ENCODE results near the gene PCDHGC4. TPM values are rescaled to one million over a fixed set of nuclear protein-coding genes. Genes with fewer than 3 reads are reported as not detected.
A peak's percentile ranks its signal among the peaks of the same experiment; 100 is the strongest.

The PCDHGC4 gene
- total RNA-seq, 1 donor from 2014 or later, result 5.0 TPM

DNA sequence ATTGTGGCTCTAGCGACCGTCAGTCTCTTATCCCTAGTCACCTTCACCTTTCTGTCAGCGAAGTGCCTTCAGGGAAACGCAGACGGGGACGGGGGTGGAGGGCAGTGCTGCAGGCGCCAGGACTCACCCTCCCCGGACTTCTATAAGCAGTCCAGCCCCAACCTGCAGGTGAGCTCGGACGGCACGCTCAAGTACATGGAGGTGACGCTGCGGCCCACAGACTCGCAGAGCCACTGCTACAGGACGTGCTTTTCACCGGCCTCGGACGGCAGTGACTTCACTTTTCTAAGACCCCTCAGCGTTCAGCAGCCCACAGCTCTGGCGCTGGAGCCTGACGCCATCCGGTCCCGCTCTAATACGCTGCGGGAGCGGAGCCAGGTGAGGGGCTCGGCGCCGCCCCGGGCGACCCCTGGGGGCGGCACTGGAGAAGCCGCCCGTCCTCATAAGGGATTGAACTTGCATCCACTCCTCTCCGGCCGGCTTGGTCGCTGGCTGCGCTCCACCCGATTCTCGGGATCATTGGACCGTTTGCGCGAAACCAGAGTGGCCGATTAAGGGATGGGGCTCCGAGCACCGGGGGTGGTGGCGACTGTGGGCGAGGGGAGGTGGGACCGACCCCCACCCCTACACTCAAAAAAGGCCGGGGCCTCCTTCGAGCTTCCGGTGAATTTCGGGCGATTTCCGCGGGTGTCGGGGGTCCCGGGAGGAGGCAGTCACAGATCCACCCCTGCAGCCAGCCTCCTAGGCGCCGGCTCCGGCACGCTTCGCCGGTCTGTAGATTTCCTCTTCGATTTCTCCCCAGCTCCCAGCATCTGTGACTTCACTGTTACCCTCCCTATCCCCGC, 6.7 kb downstream of the PCDHGC4 start:
- H3K79me2 ChIP-seq (ENCODE audit: low read depth), result peaks cover 11% of the 10 kb centered on the region
- TF ChIP-seq EZH2phosphoT487 (IDR thresholded peaks at IDR 0.05) (peak; percentile 43), EZH2 (IDR thresholded peaks at IDR 0.05) (no peak)
- TF ChIP-seq, protein P1, sequence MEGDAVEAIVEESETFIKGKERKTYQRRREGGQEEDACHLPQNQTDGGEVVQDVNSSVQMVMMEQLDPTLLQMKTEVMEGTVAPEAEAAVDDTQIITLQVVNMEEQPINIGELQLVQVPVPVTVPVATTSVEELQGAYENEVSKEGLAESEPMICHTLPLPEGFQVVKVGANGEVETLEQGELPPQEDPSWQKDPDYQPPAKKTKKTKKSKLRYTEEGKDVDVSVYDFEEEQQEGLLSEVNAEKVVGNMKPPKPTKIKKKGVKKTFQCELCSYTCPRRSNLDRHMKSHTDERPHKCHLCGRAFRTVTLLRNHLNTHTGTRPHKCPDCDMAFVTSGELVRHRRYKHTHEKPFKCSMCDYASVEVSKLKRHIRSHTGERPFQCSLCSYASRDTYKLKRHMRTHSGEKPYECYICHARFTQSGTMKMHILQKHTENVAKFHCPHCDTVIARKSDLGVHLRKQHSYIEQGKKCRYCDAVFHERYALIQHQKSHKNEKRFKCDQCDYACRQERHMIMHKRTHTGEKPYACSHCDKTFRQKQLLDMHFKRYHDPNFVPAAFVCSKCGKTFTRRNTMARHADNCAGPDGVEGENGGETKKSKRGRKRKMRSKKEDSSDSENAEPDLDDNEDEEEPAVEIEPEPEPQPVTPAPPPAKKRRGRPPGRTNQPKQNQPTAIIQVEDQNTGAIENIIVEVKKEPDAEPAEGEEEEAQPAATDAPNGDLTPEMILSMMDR (IDR thresholded peaks at IDR 0.05), result no peak
- peak; percentile 37 for DNase-seq (ENCODE audit: low spot score)
- no peak overlapping the region for H2AFZ ChIP-seq (replicated peaks)
- peaks cover 8% of the 10 kb centered on the region for H3K27me3 Mint-ChIP-seq (ENCODE audit: insufficient read depth, low read depth)
- H3K27ac ChIP-seq, result no peak overlapping the region
- no peaks in the 10 kb centered on the region for H3K9me3 ChIP-seq (ENCODE audit: low read depth)
- H3K27ac Mint-ChIP-seq, result no peak overlapping the region
- no peak overlapping the region for H3K4me3 Mint-ChIP-seq
- peaks cover 20% of the 10 kb centered on the region for H3F3A ChIP-seq (ENCODE audit: low read depth)
- H3K4me2 ChIP-seq, result peak overlapping the region; percentile 79
- H3K9ac ChIP-seq, result no peak overlapping the region
- peak overlapping the region; percentile 40 for H3K4me3 ChIP-seq
- H3K27me3 ChIP-seq, result peaks cover 70% of the 10 kb centered on the region
- H3K36me3 Mint-ChIP-seq, result peaks cover 60% of the 10 kb centered on the region
- no peaks in the 10 kb centered on the region for H3K36me3 ChIP-seq
- peaks cover 34% of the 10 kb centered on the region for H3K4me1 ChIP-seq
- H4K20me1 ChIP-seq (ENCODE audit: low read depth), result peaks cover 46% of the 10 kb centered on the region
- peaks cover 43% of the 10 kb centered on the region for H3K4me1 Mint-ChIP-seq
- H3K9me3 Mint-ChIP-seq, result peaks cover 50% of the 10 kb centered on the region

DNA sequence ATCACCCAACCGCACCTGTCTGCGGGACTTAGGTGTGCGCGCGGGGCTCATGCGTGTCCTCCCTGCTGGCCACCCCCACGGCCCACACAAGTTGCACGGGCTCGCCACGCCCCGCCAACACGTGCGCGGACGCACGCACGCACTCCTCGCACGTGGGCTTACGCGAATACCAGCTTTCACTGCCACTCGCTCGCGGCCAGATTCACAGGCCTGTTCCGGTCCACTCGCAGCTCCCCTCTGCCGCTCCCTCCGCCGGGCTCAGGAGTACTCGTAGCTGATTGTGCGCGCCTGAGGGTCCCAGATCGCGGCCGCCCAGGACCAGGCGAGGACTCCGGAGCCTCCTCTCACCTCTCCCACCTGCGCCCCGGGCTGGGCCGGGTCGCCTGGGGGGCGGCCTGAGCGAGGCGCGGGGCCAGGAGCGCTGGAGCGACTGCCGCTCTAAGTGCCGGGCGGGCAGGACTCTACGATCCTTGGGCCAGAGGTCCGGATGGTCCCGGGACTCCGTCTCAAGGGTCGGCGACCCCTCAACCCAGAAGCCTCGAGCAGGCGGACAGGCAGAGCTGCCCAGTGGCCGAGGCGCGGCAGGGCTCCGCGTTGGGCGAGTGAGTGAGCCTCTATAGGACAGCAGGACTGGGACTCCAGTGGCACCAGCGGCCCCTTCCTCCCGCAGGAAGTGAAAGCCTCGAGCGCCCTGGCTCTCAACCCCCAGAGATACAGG, 7.5 kb downstream of the PCDHGC4 start:
- Histone ChIP-seq H3K36me3 (no peaks in the 10 kb centered on the region), H3K79me2 (ENCODE audit: low read depth) (peaks cover 3% of the 10 kb centered on the region), H3K4me3 (peak overlapping the region; percentile 40), H4K20me1 (ENCODE audit: low read depth) (peaks cover 39% of the 10 kb centered on the region), H3K4me2 (peak overlapping the region; percentile 79), H3K27me3 (peaks cover 62% of the 10 kb centered on the region), H3K27ac (no peak overlapping the region), H3K4me1 (peaks cover 34% of the 10 kb centered on the region), H3K9me3 (ENCODE audit: low read depth) (no peaks in the 10 kb centered on the region), H3K9ac (no peak overlapping the region), H2AFZ (replicated peaks) (no peak overlapping the region), H3F3A (ENCODE audit: low read depth) (peaks cover 20% of the 10 kb centered on the region)
- peak; percentile 41 for DNase-seq (ENCODE audit: low spot score)
- peaks cover 42% of the 10 kb centered on the region for H3K9me3 Mint-ChIP-seq
- no peak overlapping the region for H3K27ac Mint-ChIP-seq
- H3K4me1 Mint-ChIP-seq, result peaks cover 43% of the 10 kb centered on the region
- H3K36me3 Mint-ChIP-seq, result peaks cover 56% of the 10 kb centered on the region
- H3K27me3 Mint-ChIP-seq (ENCODE audit: insufficient read depth, low read depth), result peaks cover 5% of the 10 kb centered on the region
- no peak overlapping the region for H3K4me3 Mint-ChIP-seq
- TF ChIP-seq EZH2 (IDR thresholded peaks at IDR 0.05), result peak; percentile 76
- TF ChIP-seq, protein P1 (IDR thresholded peaks at IDR 0.05), result no peak

DNA sequence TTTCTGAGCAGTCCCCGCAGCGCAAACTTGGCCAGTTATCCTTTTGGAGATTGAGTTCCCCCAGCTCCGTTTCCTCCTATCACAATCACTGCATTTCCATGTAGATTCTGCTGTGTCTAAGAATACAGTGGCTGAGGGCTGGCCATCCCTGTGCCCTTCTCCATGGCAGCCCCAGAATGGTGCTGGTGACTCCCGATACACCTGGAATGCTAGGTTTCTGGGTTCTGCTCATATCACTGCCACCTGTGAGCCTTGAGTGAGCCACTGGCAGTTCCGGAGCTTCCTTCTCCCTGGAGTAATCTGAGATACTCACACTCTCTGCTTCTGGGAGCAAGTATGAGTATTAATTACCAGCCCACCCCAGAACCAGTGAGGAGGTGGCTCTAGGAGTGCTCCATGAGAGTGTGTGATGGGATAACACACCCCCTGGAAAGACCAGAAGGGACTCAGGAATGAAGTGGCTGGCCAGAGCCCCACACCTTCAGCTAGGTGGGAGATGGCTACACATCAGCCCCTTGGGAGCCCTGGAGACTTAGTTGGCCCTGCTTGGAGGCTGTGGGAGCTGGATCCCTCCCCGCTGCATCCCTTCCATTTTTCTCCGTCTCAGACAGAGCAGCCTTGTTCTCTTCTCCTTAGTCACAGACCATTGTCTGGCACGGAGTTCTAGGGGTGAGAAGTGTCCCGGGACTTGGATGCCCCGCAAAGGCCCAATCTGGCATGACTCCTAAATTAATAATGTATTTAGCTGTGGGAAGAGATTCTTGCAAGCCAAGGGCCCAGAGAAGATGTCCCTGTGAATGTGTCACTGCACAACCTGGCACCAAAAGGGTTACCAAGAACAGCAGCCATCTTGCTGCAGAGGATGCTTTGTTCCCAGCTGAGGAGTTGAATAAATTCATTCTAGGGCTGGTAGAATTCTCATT, 8.9 kb downstream of the PCDHGC4 start:
- no peak overlapping the region for H3K9ac ChIP-seq
- Mint-ChIP-seq H3K27ac (peak overlapping the region; percentile 99), H3K9me3 (peaks cover 28% of the 10 kb centered on the region), H3K4me3 (peak overlapping the region; percentile 84), H3K4me1 (peaks cover 42% of the 10 kb centered on the region), H3K27me3 (ENCODE audit: insufficient read depth, low read depth) (peaks cover 5% of the 10 kb centered on the region), H3K36me3 (peaks cover 48% of the 10 kb centered on the region)
- H3K27ac ChIP-seq, result no peak overlapping the region
- H3F3A ChIP-seq (ENCODE audit: low read depth), result peaks cover 20% of the 10 kb centered on the region
- H3K79me2 ChIP-seq (ENCODE audit: low read depth), result no peaks in the 10 kb centered on the region
- peak overlapping the region; percentile 3 for H2AFZ ChIP-seq (replicated peaks)
- H3K9me3 ChIP-seq (ENCODE audit: low read depth), result no peaks in the 10 kb centered on the region
- H3K36me3 ChIP-seq, result no peaks in the 10 kb centered on the region
- H4K20me1 ChIP-seq (ENCODE audit: low read depth), result peaks cover 35% of the 10 kb centered on the region
- peak overlapping the region; percentile 36 for H3K4me3 ChIP-seq
- H3K4me2 ChIP-seq, result peak overlapping the region; percentile 74
- peaks cover 34% of the 10 kb centered on the region for H3K4me1 ChIP-seq
- TF ChIP-seq EZH2 (IDR thresholded peaks at IDR 0.05) (no peak), EZH2phosphoT487 (IDR thresholded peaks at IDR 0.05) (no peak)
- TF ChIP-seq, protein P1 (IDR thresholded peaks at IDR 0.05), result no peak
- no peak for DNase-seq (ENCODE audit: low spot score)
- H3K27me3 ChIP-seq, result peaks cover 54% of the 10 kb centered on the region
